ENCODE measurements around the gene FOSL2. TPM values are rescaled to one million over a fixed set of nuclear protein-coding genes. Genes with fewer than 3 reads are reported as not detected.

FOSL2 gene
- total and polyA plus RNA-seq, 8 donors, result 11.7 to 114 (median 15.1) TPM

DNA sequence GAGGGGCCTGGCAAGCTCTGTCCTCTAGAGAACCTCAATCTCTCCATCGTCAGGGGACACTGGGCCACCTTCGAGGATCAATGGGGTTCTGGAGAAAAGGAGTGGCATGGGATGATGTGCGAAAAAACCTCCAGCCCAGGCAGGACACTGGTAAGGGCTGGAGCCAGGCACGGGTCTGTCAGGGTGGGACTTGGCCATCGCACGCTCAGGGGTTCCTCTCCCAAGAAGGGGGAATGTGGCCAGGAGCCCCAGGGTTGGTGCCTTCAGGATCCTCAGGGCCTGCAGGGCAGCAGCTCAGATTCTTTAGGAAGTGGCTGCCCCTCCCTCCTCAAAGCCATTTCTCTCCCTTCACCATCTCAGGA is 56.4 kb downstream of the FOSL2 start:
- peaks cover 0 to 62% of the 10 kb centered on the region in 2 donors for H3K4me1 ChIP-seq
- H3K9me3 ChIP-seq, result no peaks in the 10 kb centered on the region
- no peak for DNase-seq
- ATAC-seq, result no peak
- H3K27ac ChIP-seq, result peak overlapping the region in 1 of 2 donors; percentile 92
- H3K4me3 ChIP-seq, result no peak overlapping the region
- TF ChIP-seq, protein P1, sequence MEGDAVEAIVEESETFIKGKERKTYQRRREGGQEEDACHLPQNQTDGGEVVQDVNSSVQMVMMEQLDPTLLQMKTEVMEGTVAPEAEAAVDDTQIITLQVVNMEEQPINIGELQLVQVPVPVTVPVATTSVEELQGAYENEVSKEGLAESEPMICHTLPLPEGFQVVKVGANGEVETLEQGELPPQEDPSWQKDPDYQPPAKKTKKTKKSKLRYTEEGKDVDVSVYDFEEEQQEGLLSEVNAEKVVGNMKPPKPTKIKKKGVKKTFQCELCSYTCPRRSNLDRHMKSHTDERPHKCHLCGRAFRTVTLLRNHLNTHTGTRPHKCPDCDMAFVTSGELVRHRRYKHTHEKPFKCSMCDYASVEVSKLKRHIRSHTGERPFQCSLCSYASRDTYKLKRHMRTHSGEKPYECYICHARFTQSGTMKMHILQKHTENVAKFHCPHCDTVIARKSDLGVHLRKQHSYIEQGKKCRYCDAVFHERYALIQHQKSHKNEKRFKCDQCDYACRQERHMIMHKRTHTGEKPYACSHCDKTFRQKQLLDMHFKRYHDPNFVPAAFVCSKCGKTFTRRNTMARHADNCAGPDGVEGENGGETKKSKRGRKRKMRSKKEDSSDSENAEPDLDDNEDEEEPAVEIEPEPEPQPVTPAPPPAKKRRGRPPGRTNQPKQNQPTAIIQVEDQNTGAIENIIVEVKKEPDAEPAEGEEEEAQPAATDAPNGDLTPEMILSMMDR (IDR thresholded peaks at IDR 0.05), result no peak
- intact Hi-C loops (cut with DNase I), result no loop called here
- H3K27me3 ChIP-seq, result no peaks in the 10 kb centered on the region
- H3K36me3 ChIP-seq, result no peaks in the 10 kb centered on the region

GRCh38 chr2:28449488-28450395 is 57.1 kb downstream of the FOSL2 start:
- H3K4me3 ChIP-seq, result no peak overlapping the region
- DNase-seq, result peak in 1 of 4 donors; percentile 39
- no peak for ATAC-seq
- no peaks in the 10 kb centered on the region for H3K36me3 ChIP-seq
- TF ChIP-seq, protein P1 (IDR thresholded peaks at IDR 0.05), result no peak
- H3K4me1 ChIP-seq, result peaks cover 0 to 60% of the 10 kb centered on the region in 2 donors
- intact Hi-C loops (cut with DNase I), result loop anchor here in 1 of 2 donors (5.0 kb wide), 1 partner anchor 747 kb away; no protein-coding TSS in a partner anchor
- H3K27me3 ChIP-seq, result no peaks in the 10 kb centered on the region
- H3K27ac ChIP-seq, result peak overlapping the region in 1 of 2 donors; percentile 92
- H3K9me3 ChIP-seq, result no peaks in the 10 kb centered on the region

- H3K36me3 ChIP-seq, result no peaks in the 10 kb centered on the region
- H3K4me1 ChIP-seq, result peaks cover 0 to 48% of the 10 kb centered on the region in 2 donors
- no peaks in the 10 kb centered on the region for H3K9me3 ChIP-seq
- no peak for DNase-seq
- H3K4me3 ChIP-seq, result no peak overlapping the region
- intact Hi-C loops (cut with DNase I), result loop anchor here in 1 of 2 donors (5.0 kb wide), 1 partner anchor 749 kb away; no protein-coding TSS in a partner anchor
- H3K27ac ChIP-seq, result no peak overlapping the region
- TF ChIP-seq, protein P1 (IDR thresholded peaks at IDR 0.05), result no peak
- ATAC-seq, result no peak
- no peaks in the 10 kb centered on the region for H3K27me3 ChIP-seq
Measured at GRCh38 chr2:28450901-28451565, 58.4 kb downstream of the FOSL2 start.

DNA sequence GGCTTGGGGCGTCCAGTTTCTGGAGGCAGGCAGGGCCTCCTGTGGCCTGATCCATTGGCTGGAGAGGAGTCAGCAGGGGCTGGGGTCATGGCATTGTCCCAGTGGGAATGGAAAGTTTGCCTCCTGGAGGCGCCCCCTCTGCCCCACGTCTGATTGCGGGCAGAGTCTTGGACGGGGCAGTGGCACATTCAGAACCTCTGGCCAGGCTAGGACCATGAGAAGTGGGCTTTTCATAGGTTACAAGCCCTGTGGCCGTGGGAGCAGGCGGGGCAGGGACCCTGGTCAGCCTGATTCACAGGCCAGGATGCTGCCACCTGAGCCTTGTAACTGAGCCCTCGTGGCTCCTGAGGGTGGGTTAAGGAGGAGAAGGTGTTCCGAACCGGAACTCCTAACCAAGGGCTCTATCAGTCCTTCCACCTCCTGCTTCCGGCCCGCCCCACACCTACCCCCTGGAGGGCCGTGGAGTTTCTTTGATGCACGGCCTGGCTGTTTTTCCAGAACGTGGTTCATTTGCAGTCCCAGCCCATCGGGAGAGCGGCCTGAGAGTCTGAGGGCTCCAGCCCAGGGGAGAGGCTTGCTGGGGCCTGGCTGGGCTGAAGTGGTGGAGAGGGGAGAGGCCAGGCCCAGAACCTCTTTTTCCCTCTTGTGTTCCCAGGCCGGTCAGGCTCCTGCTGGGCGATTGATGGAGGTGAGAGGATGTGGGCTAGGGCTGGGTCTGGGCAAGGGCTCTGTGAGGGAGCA is 59.3 kb downstream of the FOSL2 start:
- no peaks in the 10 kb centered on the region for H3K9me3 ChIP-seq
- no peaks in the 10 kb centered on the region for H3K27me3 ChIP-seq
- ATAC-seq, result no peak
- DNase-seq, result no peak
- intact Hi-C loops (cut with DNase I), result loop anchor here in 1 of 2 donors (5.0 kb wide), 1 partner anchor 750 kb away; no protein-coding TSS in a partner anchor
- peaks cover 0 to 38% of the 10 kb centered on the region in 2 donors for H3K4me1 ChIP-seq
- TF ChIP-seq, protein P1 (IDR thresholded peaks at IDR 0.05), result no peak
- H3K36me3 ChIP-seq, result no peaks in the 10 kb centered on the region
- H3K27ac ChIP-seq, result no peak overlapping the region
- H3K4me3 ChIP-seq, result no peak overlapping the region

Data from left lung (tissue), 10 donors.